Neuronal stem cell (in vitro differentiated cells): Measurements from ENCODE around the gene NUBPL.

Source experiments
- DNase-seq: peaks from one replicate; pipeline ENCODE4 v3.0.0-alpha.2; 2013; ENCODE audit warnings: low spot score
- H2AFZ ChIP-seq: one replicate; pipeline ENCODE4 v1.6.1; 2013; ENCODE audit warnings: mild to moderate bottlenecking, low read length, inconsistent platforms
- H2AK5ac ChIP-seq: 2 replicates; pipeline ENCODE4 v1.6.1; 2013; ENCODE audit warnings: low read depth, mild to moderate bottlenecking, inconsistent platforms, low read length, moderate library complexity, mixed read lengths
- H2BK120ac ChIP-seq: 2 replicates; pipeline ENCODE4 v1.6.1; 2013; ENCODE audit warnings: low read depth, mild to moderate bottlenecking, inconsistent platforms, low read length, moderate library complexity, mixed read lengths
- H2BK12ac ChIP-seq: one replicate; pipeline ENCODE4 v1.6.1; 2013; ENCODE audit warnings: low read length, inconsistent platforms
- H2BK15ac ChIP-seq: 2 replicates; pipeline ENCODE4 v1.6.1; 2013; ENCODE audit warnings: mild to moderate bottlenecking, low read length, inconsistent platforms, mixed read lengths
- H2BK5ac ChIP-seq: one replicate; pipeline ENCODE4 v1.6.1; 2013; ENCODE audit warnings: inconsistent platforms, mild to moderate bottlenecking, low read length, moderate library complexity
- H3K14ac ChIP-seq: one replicate; pipeline ENCODE4 v1.6.1; 2013; ENCODE audit warnings: low read length, inconsistent platforms
- H3K18ac ChIP-seq: 2 replicates; pipeline ENCODE4 v1.6.1; 2013; ENCODE audit warnings: low read length, inconsistent platforms
- H3K23ac ChIP-seq: 2 replicates; pipeline ENCODE4 v1.6.1; 2013; ENCODE audit warnings: low read depth, mild to moderate bottlenecking, mixed read lengths, low read length, inconsistent platforms; ENCODE audit not compliant: poor library complexity
- H3K27ac ChIP-seq: replicated peaks from 3 replicates; pipeline ENCODE4 v1.5.1; 2013; ENCODE audit warnings: low read length, inconsistent platforms
- H3K27me3 ChIP-seq, 3 experiments: 2 replicates each; pipeline ENCODE4 v1.6.1; 2013; ENCODE audit warnings: low read length in 3 of 3, mild to moderate bottlenecking in 2 of 3, inconsistent platforms in 1 of 3, low read depth in 1 of 3, mixed read lengths in 1 of 3, moderate library complexity in 1 of 3; ENCODE audit not compliant: control insufficient read depth in 3 of 3, insufficient read depth in 3 of 3
- H3K36me3 ChIP-seq, 2 donors: replicated peaks in 1 of 2; 2 replicates each; pipeline ENCODE4 v1.6.1; 2013; ENCODE audit warnings: low read length in 2 of 2; ENCODE audit not compliant: control insufficient read depth in 2 of 2, insufficient read depth in 2 of 2
- H3K4ac ChIP-seq: 2 replicates; pipeline ENCODE4 v1.6.1; 2013; ENCODE audit warnings: inconsistent platforms, mild to moderate bottlenecking, low read length, moderate library complexity
- H3K4me1 ChIP-seq, 2 donors: 1 replicate in 1 of 2; 2 replicates in 1 of 2; pipeline ENCODE4 v1.6.1; 2013; ENCODE audit warnings: low read length in 2 of 2, low read depth in 1 of 2; ENCODE audit not compliant: control insufficient read depth in 2 of 2, insufficient read depth in 1 of 2
- H3K4me2 ChIP-seq: one replicate; pipeline ENCODE4 v1.6.1; 2013; ENCODE audit warnings: mild to moderate bottlenecking, low read length, inconsistent platforms; ENCODE audit not compliant: insufficient read depth, poor library complexity, severe bottlenecking
- H3K4me3 ChIP-seq, 2 donors: 2 replicates each; pipeline ENCODE4 v1.5.1; 2013; ENCODE audit warnings: low read length in 2 of 2, mild to moderate bottlenecking in 2 of 2, inconsistent platforms in 1 of 2, moderate library complexity in 1 of 2
- H3K79me1 ChIP-seq: one replicate; pipeline ENCODE4 v1.6.1; 2013; ENCODE audit warnings: low read depth, mild to moderate bottlenecking, inconsistent platforms, low read length, moderate library complexity
- H3K9ac ChIP-seq: one replicate; pipeline ENCODE4 v1.6.1; 2013; ENCODE audit warnings: mild to moderate bottlenecking, low read depth, low read length, inconsistent platforms; ENCODE audit not compliant: poor library complexity
- H3K9me3 ChIP-seq, 2 donors: replicated peaks in 1 of 2; 2 replicates each; pipeline versions ENCODE3 to v1.6.1; 2013; ENCODE audit warnings: low read length in 2 of 2, mild to moderate bottlenecking in 2 of 2, inconsistent platforms in 1 of 2, low read depth in 1 of 2, mixed read lengths in 1 of 2, moderate library complexity in 1 of 2; ENCODE audit not compliant: control insufficient read depth in 2 of 2, insufficient read depth in 1 of 2
- H4K8ac ChIP-seq: one replicate; pipeline ENCODE4 v1.6.1; 2013; ENCODE audit warnings: low read depth, mild to moderate bottlenecking, inconsistent platforms, low read length, moderate library complexity
- H4K91ac ChIP-seq: one replicate; pipeline ENCODE4 v1.6.1; 2013; ENCODE audit warnings: low read length, low read depth, mild to moderate bottlenecking, inconsistent platforms; ENCODE audit not compliant: poor library complexity
- WGBS, 2 donors: extraction: QIAGEN DNeasy Blood & Tissue Kit; methylation state at CpG; one replicate each; pipeline ENCODE4 v1.1.7; 2013; ENCODE audit warnings: missing lambda C conversion rate in 2 of 2, mixed read lengths in 1 of 2; ENCODE audit not compliant: insufficient read length in 2 of 2, insufficient replicate concordance in 1 of 2; ENCODE audit errors: extremely low coverage in 2 of 2; 5-methylcytosine and 5-hydroxymethylcytosine counted together

NUBPL gene

DNA sequence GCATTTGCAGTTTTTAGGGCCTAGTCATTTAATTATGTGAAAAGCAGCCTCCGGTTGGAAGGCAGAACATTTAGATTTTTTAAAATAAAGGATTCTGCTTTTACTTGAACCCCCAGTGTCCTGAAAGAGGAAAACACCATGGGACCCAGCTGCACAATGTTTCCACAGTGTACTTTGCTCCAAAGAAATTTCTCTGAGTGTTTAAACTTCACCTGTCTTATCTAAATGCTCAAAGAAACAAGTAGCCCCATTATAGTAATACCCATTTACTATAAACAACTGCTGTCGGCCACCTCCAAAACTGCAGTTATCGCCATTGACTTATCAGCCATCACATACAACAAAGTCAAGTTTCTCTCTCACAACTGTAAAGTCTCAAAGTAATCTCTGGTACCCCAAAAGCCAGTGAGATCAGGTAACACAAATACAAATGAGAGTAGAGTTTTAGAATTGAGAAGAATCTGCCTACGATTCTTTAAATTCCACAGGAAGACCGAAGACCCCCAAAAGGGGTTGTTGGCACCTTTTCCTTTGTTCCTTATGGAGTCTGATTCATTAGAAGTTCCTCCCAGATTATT is 205.2 kb downstream of the NUBPL start:
- DNase-seq = no peak
- no peak overlapping the region for H4K91ac ChIP-seq

DNA sequence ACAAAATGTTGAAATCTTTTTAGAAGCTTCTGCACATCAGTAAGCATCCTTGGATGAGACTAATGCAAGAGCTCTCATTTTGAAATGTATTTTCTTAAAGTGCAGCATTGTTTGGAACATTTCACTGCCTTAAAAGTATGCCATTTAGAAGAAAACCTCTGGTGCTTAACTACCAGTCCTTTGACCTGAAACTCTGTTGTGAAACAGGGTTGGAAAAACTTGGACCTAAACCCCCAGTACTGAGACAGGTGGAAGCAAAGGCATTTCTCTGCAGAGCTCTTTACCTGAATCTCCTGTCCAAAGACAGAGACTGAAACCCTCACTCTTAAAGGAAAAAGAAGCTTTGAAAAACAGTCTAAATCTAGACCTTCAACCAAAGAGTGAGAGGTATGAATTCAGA is 207.2 kb downstream of the NUBPL start:
- H3K4me1 ChIP-seq = peaks cover 0 to 2% of the 10 kb centered on the region in 2 donors
- H3K4ac ChIP-seq = no peak overlapping the region
- H3K79me1 ChIP-seq = no peaks in the 10 kb centered on the region
- no peak overlapping the region for H3K9ac ChIP-seq
- no peak overlapping the region for H2AK5ac ChIP-seq
- H3K27me3 ChIP-seq = no peaks in the 10 kb centered on the region
- H4K91ac ChIP-seq = no peak overlapping the region
- H2AFZ ChIP-seq = no peak overlapping the region
- H2BK12ac ChIP-seq = no peak overlapping the region
- no peaks in the 10 kb centered on the region for H3K36me3 ChIP-seq
- no peak overlapping the region for H3K4me2 ChIP-seq
- DNase-seq = no peak
- no peak overlapping the region for H2BK5ac ChIP-seq
- H3K27ac ChIP-seq = no peak overlapping the region
- H4K8ac ChIP-seq = no peak overlapping the region
- peaks cover 0 to 2% of the 10 kb centered on the region in 2 donors for H3K9me3 ChIP-seq
- H2BK15ac ChIP-seq = no peak overlapping the region
- no peak overlapping the region for H3K18ac ChIP-seq
- no peak overlapping the region for H3K23ac ChIP-seq
- H2BK120ac ChIP-seq = no peak overlapping the region
- no peak overlapping the region for H3K14ac ChIP-seq
- H3K4me3 ChIP-seq = no peak overlapping the region

More for the DNA sequence above, 205.2 kb downstream of the NUBPL start:
- Histone ChIP-seq H2BK12ac (no peak overlapping the region), H3K79me1 (no peaks in the 10 kb centered on the region), H3K36me3 (no peaks in the 10 kb centered on the region), H3K27ac (no peak overlapping the region), H3K4ac (no peak overlapping the region), H3K4me3 (no peak overlapping the region), H2BK5ac (no peak overlapping the region), H3K27me3 (no peaks in the 10 kb centered on the region), H2AK5ac (no peak overlapping the region), H3K14ac (no peak overlapping the region), H4K8ac (no peak overlapping the region), H3K23ac (no peak overlapping the region), H2AFZ (no peak overlapping the region), H3K9me3 (no peaks in the 10 kb centered on the region), H3K9ac (no peak overlapping the region), H3K4me1 (peaks cover 0 to 2% of the 10 kb centered on the region in 2 donors), H2BK120ac (no peak overlapping the region), H3K4me2 (no peak overlapping the region), H2BK15ac (no peak overlapping the region), H3K18ac (no peak overlapping the region)
- whole genome bisulfite sequencing, 2 donors = no CpG with 5 or more reads among the region's 5 CpGs

DNA sequence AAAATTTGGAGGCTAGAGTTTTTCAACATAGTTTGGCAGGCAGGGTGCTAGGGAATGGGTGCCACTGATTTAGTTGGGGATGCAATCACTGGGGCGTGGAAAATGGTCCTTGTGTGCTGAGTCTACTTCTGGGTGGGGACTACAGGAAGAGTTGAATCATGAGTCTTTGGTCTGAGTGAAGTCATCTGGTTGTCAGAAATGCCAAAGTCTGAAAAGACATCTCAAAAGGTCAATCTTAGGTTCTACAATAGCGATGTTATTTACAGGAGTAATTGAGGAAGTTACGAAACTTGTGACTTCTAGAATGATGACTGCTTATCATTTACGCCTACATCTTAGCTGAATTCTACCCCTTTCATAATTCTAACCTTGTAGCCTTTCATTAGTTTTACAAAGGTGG is 209.1 kb downstream of the NUBPL start:
- no peak overlapping the region for H2BK12ac ChIP-seq
- H3K23ac ChIP-seq = no peak overlapping the region
- no peak overlapping the region for H2BK5ac ChIP-seq
- no peak overlapping the region for H2BK15ac ChIP-seq
- no peak overlapping the region for H3K4me2 ChIP-seq
- H3K79me1 ChIP-seq = no peaks in the 10 kb centered on the region
- H3K27ac ChIP-seq = no peak overlapping the region
- H3K9ac ChIP-seq = no peak overlapping the region
- H4K8ac ChIP-seq = no peak overlapping the region
- H2AK5ac ChIP-seq = no peak overlapping the region
- no CpG with 5 or more reads among the region's 4 CpGs for WGBS, 2 donors
- no peak overlapping the region for H3K4me3 ChIP-seq
- H3K36me3 ChIP-seq = no peaks in the 10 kb centered on the region
- no peak overlapping the region for H3K4ac ChIP-seq
- peaks cover 0 to 2% of the 10 kb centered on the region in 2 donors for H3K9me3 ChIP-seq
- no peak overlapping the region for H2BK120ac ChIP-seq
- peaks cover 0 to 2% of the 10 kb centered on the region in 2 donors for H3K4me1 ChIP-seq
- H2AFZ ChIP-seq = no peak overlapping the region
- H3K27me3 ChIP-seq = no peaks in the 10 kb centered on the region
- no peak overlapping the region for H4K91ac ChIP-seq
- H3K18ac ChIP-seq = no peak overlapping the region
- no peak for DNase-seq
- no peak overlapping the region for H3K14ac ChIP-seq

DNA sequence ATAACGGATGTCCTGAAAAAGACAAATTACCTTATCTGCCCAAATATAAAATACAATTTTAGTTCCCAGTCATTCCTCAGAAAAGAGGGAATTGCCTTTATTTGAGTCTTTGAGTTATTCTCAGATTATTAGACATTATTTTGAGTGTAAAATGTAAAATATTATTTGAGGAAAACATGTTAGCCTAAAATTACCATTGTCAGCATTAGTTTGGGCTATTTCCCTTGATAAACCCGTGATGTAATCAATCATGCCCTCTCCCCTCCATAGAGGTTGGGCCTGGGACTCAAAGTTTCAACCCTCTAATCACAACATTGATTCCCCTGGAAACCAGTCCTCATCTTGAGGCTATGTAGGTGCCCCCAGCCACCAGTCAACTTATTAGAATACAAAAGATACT is 213.4 kb downstream of the NUBPL start:
- Histone ChIP-seq H2BK12ac (no peak overlapping the region), H4K91ac (no peak overlapping the region), H3K79me1 (no peaks in the 10 kb centered on the region), H3K18ac (no peak overlapping the region), H3K4me3 (no peak overlapping the region), H2AK5ac (no peak overlapping the region), H3K27me3 (no peaks in the 10 kb centered on the region), H2BK5ac (no peak overlapping the region), H3K36me3 (no peaks in the 10 kb centered on the region), H4K8ac (no peak overlapping the region), H3K9ac (no peak overlapping the region), H3K4me1 (peaks cover 0 to 2% of the 10 kb centered on the region in 2 donors), H3K14ac (no peak overlapping the region), H3K27ac (no peak overlapping the region), H3K9me3 (peaks cover 0 to 2% of the 10 kb centered on the region in 2 donors), H2BK120ac (no peak overlapping the region), H2BK15ac (no peak overlapping the region), H3K4ac (no peak overlapping the region), H3K23ac (no peak overlapping the region), H3K4me2 (no peak overlapping the region), H2AFZ (no peak overlapping the region)
- no CpG with 5 or more reads among the region's 2 CpGs for WGBS, 2 donors
- DNase-seq = no peak
